Prostate gland (tissue), 2 donors: ENCODE measurements around the gene FOXP4.

ENCODE experiments used
- CTCF ChIP-seq, 4 experiments: fragments of 200-600 bp in 2 of 4; fragments of 450-650 bp in 2 of 4; sonication (generic) in 2 of 4; IDR thresholded peaks; 1 replicate in 3 of 4; 2 replicates in 1 of 4; pipeline ENCODE4 v1.5.1; 2016 to 2019; ENCODE audit warnings: antibody characterized with exemption in 4 of 4, mild to moderate bottlenecking in 2 of 4, moderate library complexity in 2 of 4
- POLR2A ChIP-seq: fragments of 450-650 bp; IDR thresholded peaks from one replicate; pipeline ENCODE4 v1.6.1; 2016; ENCODE audit warnings: antibody characterized with exemption, mild to moderate bottlenecking
- POLR2AphosphoS5 ChIP-seq: sonication (generic); formaldehyde crosslinking; IDR thresholded peaks from one replicate; pipeline ENCODE4 v1.6.1; 2017; ENCODE audit warnings: antibody characterized with exemption

GRCh38 chr6:41512146-41512701 is 34.0 kb upstream of the FOXP4 start:
- TF ChIP-seq CTCF (IDR thresholded peaks at IDR 0.05) (no peak), POLR2A (no peak), POLR2AphosphoS5 (no peak)
